B cell (primary cell): Measurements from ENCODE around the gene CBL. TPM values are rescaled to one million over a fixed set of nuclear protein-coding genes. Genes with fewer than 3 reads are reported as not detected.

Experiments
- ATAC-seq: fragments of 200-7000 bp; cut with Tn5 transposase; one replicate; pipeline ENCODE4 v1.10.0; 2021; ENCODE audit warnings: low read depth, mild to moderate bottlenecking, moderate number of reproducible peaks, moderate library complexity
- CTCF ChIA-PET: fragments of 350-600 bp; sonication (Branson Sonifier 250); formaldehyde crosslinking; loops from one replicate; lab custom pipeline; 2021; ENCODE audit warnings: antibody characterized with exemption, inconsistent platforms; lab: Charles Lee
- POLR2A ChIA-PET: fragments of 350-600 bp; sonication (Branson Sonifier 250); formaldehyde crosslinking; loops from one replicate; lab custom pipeline; 2021; ENCODE audit warnings: antibody characterized with exemption; lab: Charles Lee
- DNase-seq: peaks from one replicate; pipeline ENCODE4 v3.0.0; 2013
- H2AFZ ChIP-seq: 2 replicates; pipeline ENCODE4 v1.6.1; 2012; ENCODE audit warnings: mild to moderate bottlenecking, low read depth, low read length; ENCODE audit not compliant: insufficient read depth, poor library complexity, severe bottlenecking
- H3K27ac ChIP-seq, 2 donors: 1 replicate in 1 of 2; 2 replicates in 1 of 2; pipeline ENCODE4 v1.5.1; 2012 to 2013; ENCODE audit warnings: low read length in 2 of 2, mild to moderate bottlenecking in 2 of 2, moderate library complexity in 1 of 2
- H3K27me3 ChIP-seq, 4 experiments: fragments of 200-600 bp in 1 of 4; sonication (generic) in 1 of 4; replicated peaks in 1 of 4; 1 replicate in 2 of 4; 2 replicates in 2 of 4; pipeline versions ENCODE4 v1.6.1 to v1.7.0; 2013 to 2016; ENCODE audit warnings: low read length in 3 of 4, mild to moderate bottlenecking in 2 of 4, mixed read lengths in 1 of 4, moderate library complexity in 1 of 4; ENCODE audit not compliant: insufficient read depth in 4 of 4, control insufficient read depth in 3 of 4; ENCODE audit errors: control extremely low read depth in 1 of 4
- H3K36me3 ChIP-seq, 2 experiments: replicated peaks in 1 of 2; 1 replicate in 1 of 2; 2 replicates in 1 of 2; pipeline versions ENCODE4 v1.6.1 to v1.7.1; 2013; ENCODE audit warnings: low read length in 1 of 2; ENCODE audit not compliant: insufficient read depth in 2 of 2, control insufficient read depth in 1 of 2; ENCODE audit errors: control extremely low read depth in 1 of 2, extremely low read depth in 1 of 2
- H3K4me1 ChIP-seq, 2 donors: fragments of 200-600 bp in 1 of 2; sonication (generic) in 1 of 2; 1 replicate in 1 of 2; 2 replicates in 1 of 2; pipeline versions ENCODE4 v1.5.1 to v1.6.1; 2013 to 2017; ENCODE audit warnings: low read length in 2 of 2; ENCODE audit not compliant: control insufficient read depth in 2 of 2, insufficient read depth in 2 of 2
- H3K4me2 ChIP-seq: replicated peaks from 2 replicates; pipeline ENCODE3; 2012; ENCODE audit warnings: mild to moderate bottlenecking, low read depth, low read length; ENCODE audit not compliant: poor library complexity, severe bottlenecking
- H3K4me3 ChIP-seq, 5 experiments: fragments of 200-600 bp in 1 of 5; sonication (generic) in 1 of 5; 1 replicate in 3 of 5; 2 replicates in 2 of 5; pipeline versions ENCODE4 v1.5.1 to v1.7.0; 2011 to 2016; ENCODE audit warnings: low read length in 4 of 5, mild to moderate bottlenecking in 4 of 5, low read depth in 2 of 5, control low read depth in 1 of 5, moderate library complexity in 1 of 5; ENCODE audit not compliant: insufficient read depth in 1 of 5; ENCODE audit errors: control extremely low read depth in 1 of 5, extremely low read depth in 1 of 5
- H3K79me2 ChIP-seq: fragments of 200-600 bp; sonication (generic); one replicate; pipeline ENCODE4 v1.6.0; 2016; ENCODE audit warnings: low read length; ENCODE audit not compliant: control insufficient read depth, insufficient read depth
- H3K9ac ChIP-seq: fragments of 200-600 bp; sonication (generic); 2 replicates; pipeline ENCODE4 v1.6.1; 2017; ENCODE audit warnings: mild to moderate bottlenecking, low read length, moderate library complexity
- H3K9me3 ChIP-seq, 3 donors: one replicate each; pipeline versions ENCODE4 v1.6.1 to v1.7.1; 2013; ENCODE audit warnings: low read length in 2 of 3; ENCODE audit not compliant: control insufficient read depth in 2 of 3, insufficient read depth in 1 of 3; ENCODE audit errors: control extremely low read depth in 1 of 3
- H4K20me1 ChIP-seq: 2 replicates; pipeline ENCODE4 v1.6.0; 2012; ENCODE audit warnings: mild to moderate bottlenecking, low read length; ENCODE audit not compliant: insufficient read depth, control insufficient read depth, poor library complexity, severe bottlenecking
- H3K27ac Mint-ChIP-seq: one replicate; pipeline ENCODE4 v1.8.0; 2021; ENCODE audit warnings: mixed read lengths
- H3K27me3 Mint-ChIP-seq: one replicate; pipeline ENCODE4 v1.8.0; 2021; ENCODE audit warnings: mixed read lengths
- H3K4me1 Mint-ChIP-seq: one replicate; pipeline ENCODE4 v1.8.0; 2021; ENCODE audit warnings: mixed read lengths
- H3K4me3 Mint-ChIP-seq: one replicate; pipeline ENCODE4 v1.8.0; 2021; ENCODE audit warnings: mixed read lengths
- H3K9me3 Mint-ChIP-seq: one replicate; pipeline ENCODE4 v1.8.0; 2022; ENCODE audit warnings: mixed read lengths; ENCODE audit not compliant: insufficient read depth
- CTCF ChIP-seq: fragments of 200-600 bp; IDR thresholded peaks from one replicate; pipeline ENCODE4 v1.8.0; 2022; ENCODE audit warnings: antibody characterized with exemption, mild to moderate bottlenecking
- EZH2 ChIP-seq: IDR thresholded peaks from 2 replicates; pipeline ENCODE4 v1.6.1; 2012; ENCODE audit warnings: borderline replicate concordance, low read depth, mild to moderate bottlenecking, moderate library complexity, low read length; ENCODE audit not compliant: insufficient read depth, poor library complexity, severe bottlenecking
- WGBS: methylation state at CpG from one replicate; pipeline ENCODE4 v1.1.5; 2013; ENCODE audit warnings: missing lambda C conversion rate; ENCODE audit not compliant: insufficient coverage; 5-methylcytosine and 5-hydroxymethylcytosine counted together
- intact Hi-C: fragments of 100-400 bp; cut with micrococcal nuclease; formaldehyde crosslinking; loops from one replicate; pipeline ENCODE4 v1.10.0; 2022
- polyA plus RNA-seq: library from polyadenylated mRNA; depleted of rRNA; stranded (reverse); fragments of >200 nt; gene quantifications from 2 replicates; pipeline ENCODE4 v1.2.3, GENCODE V29; 2012
- total RNA-seq, 2 donors: library from RNA; stranded (reverse); fragments of 120-200 nt in 1 of 2; gene quantifications; 1 replicate in 1 of 2; 2 replicates in 1 of 2; pipeline versions ENCODE4 v1.2.3 to v1.2.4, GENCODE V29; 2013 to 2022

Gene CBL
- total and polyA plus RNA-seq, 2 donors (not counting 1 experiment from before 2014, with no cell fraction given) = 11.7 to 35.2 TPM

GRCh38 chr11:119222308-119222707 lies 16.2 kb downstream of the CBL start:
- Histone ChIP-seq H3K9ac (no peak overlapping the region), H3K27me3 (no peaks in the 10 kb centered on the region), H3K36me3 (peaks cover 1 to 5% of the 10 kb centered on the region in 2 experiments), H3K27ac (peak overlapping the region in 1 of 2 donors; percentile 33), H3K79me2 (peaks cover 97% of the 10 kb centered on the region), H3K4me2 (no peak overlapping the region), H3K9me3 (no peaks in the 10 kb centered on the region), H3K4me1 (peaks cover 0 to 6% of the 10 kb centered on the region in 2 donors), H4K20me1 (peaks cover 83% of the 10 kb centered on the region), H3K4me3 (no peak overlapping the region), H2AFZ (no peak overlapping the region)
- Mint-ChIP-seq H3K27ac (no peak overlapping the region), H3K4me3 (no peak overlapping the region), H3K4me1 (peaks cover 36% of the 10 kb centered on the region), H3K9me3 (no peaks in the 10 kb centered on the region), H3K27me3 (no peaks in the 10 kb centered on the region)
- ATAC-seq (no peak), DNase-seq (no peak)
- ChIA-PET POLR2A (interaction anchor here (0.6 kb wide), 1 partner anchor 168 kb away, joined by 6 read pairs; no protein-coding TSS in a partner anchor), CTCF (interaction anchor here (0.6 to 1.4 kb wide), 2 partner anchors 13 to 281 kb away, joined by 3 to 5 read pairs; no protein-coding TSS in a partner anchor)
- intact Hi-C loops = no loop called here
- TF ChIP-seq EZH2 = no peak
- TF ChIP-seq CTCF = no peak
- 76% methylated on average over 2 of the region's 2 CpGs for WGBS

- no peaks in the 10 kb centered on the region for H3K9me3 Mint-ChIP-seq
- H3K4me3 Mint-ChIP-seq = no peak overlapping the region
- ATAC-seq = no peak
- peaks cover 37% of the 10 kb centered on the region for H3K4me1 Mint-ChIP-seq
- intact Hi-C loops = no loop called here
- H3K79me2 ChIP-seq = peaks cover 97% of the 10 kb centered on the region
- DNase-seq = no peak
- H3K9ac ChIP-seq = no peak overlapping the region
- H4K20me1 ChIP-seq = peaks cover 83% of the 10 kb centered on the region
- 100% methylated on average over 1 of the region's 5 CpGs for WGBS
- H3K27ac ChIP-seq = no peak overlapping the region
- ChIA-PET POLR2A (no interaction called here), CTCF (interaction anchor here (1.4 kb wide), 1 partner anchor 13 kb away, joined by 5 read pairs; no protein-coding TSS in a partner anchor)
- peaks cover 4 to 5% of the 10 kb centered on the region in 2 experiments for H3K36me3 ChIP-seq
- H3K4me3 ChIP-seq = no peak overlapping the region
- TF ChIP-seq CTCF = no peak
- no peak for TF ChIP-seq EZH2
- no peak overlapping the region for H3K4me2 ChIP-seq
- peaks cover 0 to 3% of the 10 kb centered on the region in 2 donors for H3K4me1 ChIP-seq
- no peak overlapping the region for H3K27ac Mint-ChIP-seq
- H3K9me3 ChIP-seq = no peaks in the 10 kb centered on the region
- no peaks in the 10 kb centered on the region for H3K27me3 ChIP-seq
- H2AFZ ChIP-seq = no peak overlapping the region
- no peaks in the 10 kb centered on the region for H3K27me3 Mint-ChIP-seq
Measured at GRCh38 chr11:119222891-119223290, 16.8 kb downstream of the CBL start.
